ENCODE measurements around the gene ZNF488.

GRCh38 chr10:47380341-47381102 is 3.6 kb downstream of the ZNF488 start:
- TF ChIP-seq, protein P1, sequence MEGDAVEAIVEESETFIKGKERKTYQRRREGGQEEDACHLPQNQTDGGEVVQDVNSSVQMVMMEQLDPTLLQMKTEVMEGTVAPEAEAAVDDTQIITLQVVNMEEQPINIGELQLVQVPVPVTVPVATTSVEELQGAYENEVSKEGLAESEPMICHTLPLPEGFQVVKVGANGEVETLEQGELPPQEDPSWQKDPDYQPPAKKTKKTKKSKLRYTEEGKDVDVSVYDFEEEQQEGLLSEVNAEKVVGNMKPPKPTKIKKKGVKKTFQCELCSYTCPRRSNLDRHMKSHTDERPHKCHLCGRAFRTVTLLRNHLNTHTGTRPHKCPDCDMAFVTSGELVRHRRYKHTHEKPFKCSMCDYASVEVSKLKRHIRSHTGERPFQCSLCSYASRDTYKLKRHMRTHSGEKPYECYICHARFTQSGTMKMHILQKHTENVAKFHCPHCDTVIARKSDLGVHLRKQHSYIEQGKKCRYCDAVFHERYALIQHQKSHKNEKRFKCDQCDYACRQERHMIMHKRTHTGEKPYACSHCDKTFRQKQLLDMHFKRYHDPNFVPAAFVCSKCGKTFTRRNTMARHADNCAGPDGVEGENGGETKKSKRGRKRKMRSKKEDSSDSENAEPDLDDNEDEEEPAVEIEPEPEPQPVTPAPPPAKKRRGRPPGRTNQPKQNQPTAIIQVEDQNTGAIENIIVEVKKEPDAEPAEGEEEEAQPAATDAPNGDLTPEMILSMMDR (IDR thresholded peaks at IDR 0.05), result no peak
- TF ChIP-seq EZH2 (IDR thresholded peaks at IDR 0.05; ENCODE audit: borderline replicate concordance, insufficient read depth, low read depth, low read length, poor library complexity, severe bottlenecking), result no peak

All from B cell (primary cell).